ENCODE data around the gene DGKD. TPM values are rescaled to one million over a fixed set of nuclear protein-coding genes. Genes with fewer than 3 reads are reported as not detected.

Gene DGKD
- total and polyA plus RNA-seq, 11 donors: 15.5 to 88.6 (median 43.0) TPM

DNA sequence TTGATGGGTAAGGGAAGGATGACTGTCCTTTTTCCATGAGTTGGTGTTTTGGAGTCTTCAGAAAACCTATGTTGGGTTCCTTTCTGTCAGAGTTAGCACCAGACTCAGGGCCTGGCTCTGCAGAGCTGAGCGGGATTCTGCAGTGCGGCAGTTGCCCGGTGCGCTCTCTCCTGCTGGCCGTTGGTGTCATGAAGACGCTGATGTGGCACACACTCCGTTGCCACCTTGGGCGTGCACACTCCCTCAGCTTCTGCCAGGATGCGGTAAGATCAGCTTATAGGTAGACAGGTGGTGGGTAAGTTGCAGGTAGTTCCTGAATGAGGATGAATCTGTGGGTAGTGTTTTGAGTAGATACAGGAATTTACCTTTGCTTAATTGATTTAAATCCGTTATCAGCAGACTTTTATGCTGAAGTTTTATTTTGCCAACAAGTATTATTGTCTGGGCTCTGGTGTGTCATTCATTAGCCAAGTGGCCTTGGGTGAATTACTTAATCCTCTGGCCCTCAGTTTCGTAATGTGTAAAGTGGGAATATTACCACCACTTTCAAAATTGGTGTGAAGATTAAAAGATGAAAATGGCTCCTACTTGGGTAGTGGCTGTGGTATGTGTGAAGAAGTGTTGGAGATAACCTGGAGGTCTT lies 26.8 kb downstream of the DGKD start:
- H3K4me3 ChIP-seq: no peak overlapping the region
- intact Hi-C loops (cut with DNase I): no loop called here
- TF ChIP-seq, protein P1, sequence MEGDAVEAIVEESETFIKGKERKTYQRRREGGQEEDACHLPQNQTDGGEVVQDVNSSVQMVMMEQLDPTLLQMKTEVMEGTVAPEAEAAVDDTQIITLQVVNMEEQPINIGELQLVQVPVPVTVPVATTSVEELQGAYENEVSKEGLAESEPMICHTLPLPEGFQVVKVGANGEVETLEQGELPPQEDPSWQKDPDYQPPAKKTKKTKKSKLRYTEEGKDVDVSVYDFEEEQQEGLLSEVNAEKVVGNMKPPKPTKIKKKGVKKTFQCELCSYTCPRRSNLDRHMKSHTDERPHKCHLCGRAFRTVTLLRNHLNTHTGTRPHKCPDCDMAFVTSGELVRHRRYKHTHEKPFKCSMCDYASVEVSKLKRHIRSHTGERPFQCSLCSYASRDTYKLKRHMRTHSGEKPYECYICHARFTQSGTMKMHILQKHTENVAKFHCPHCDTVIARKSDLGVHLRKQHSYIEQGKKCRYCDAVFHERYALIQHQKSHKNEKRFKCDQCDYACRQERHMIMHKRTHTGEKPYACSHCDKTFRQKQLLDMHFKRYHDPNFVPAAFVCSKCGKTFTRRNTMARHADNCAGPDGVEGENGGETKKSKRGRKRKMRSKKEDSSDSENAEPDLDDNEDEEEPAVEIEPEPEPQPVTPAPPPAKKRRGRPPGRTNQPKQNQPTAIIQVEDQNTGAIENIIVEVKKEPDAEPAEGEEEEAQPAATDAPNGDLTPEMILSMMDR (IDR thresholded peaks at IDR 0.05): no peak
- TF ChIP-seq POLR2A (IDR thresholded peaks at IDR 0.05): no peak
- H3K9me3 ChIP-seq: no peaks in the 10 kb centered on the region
- DNase-seq (no peak), ATAC-seq (no peak)
- no peaks in the 10 kb centered on the region for H3K27me3 ChIP-seq
- peaks cover 0 to 35% (median 14%) of the 10 kb centered on the region in 12 donors for H3K4me1 ChIP-seq
- WGBS, 4 donors: 92 to 95% (median 94%) methylated on average over 11 of the region's 11 CpGs
- peaks cover 0 to 5% (median 0%) of the 10 kb centered on the region in 9 donors for H3K36me3 ChIP-seq
- no peak overlapping the region for H3K27ac ChIP-seq

DNA sequence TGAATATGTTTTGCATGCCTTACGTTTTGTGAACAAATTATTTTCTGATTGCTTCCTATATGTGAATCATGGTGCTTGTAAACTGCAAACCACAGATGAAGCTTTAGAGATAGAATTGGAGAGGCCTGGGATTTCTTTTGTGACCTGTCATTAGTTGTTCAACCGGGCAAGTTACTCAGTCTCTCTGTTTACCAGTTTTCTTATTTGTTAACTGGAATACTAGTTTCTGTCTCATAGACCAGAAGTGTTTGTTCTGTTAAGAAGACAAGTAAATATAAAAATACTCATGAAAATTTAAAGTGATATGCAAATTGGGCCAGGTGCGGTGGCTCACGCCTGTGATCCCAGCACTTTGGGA lies 27.3 kb downstream of the DGKD start:
- DNase-seq (no peak), ATAC-seq (no peak)
- Histone ChIP-seq H3K36me3 (peaks cover 0 to 4% (median 0%) of the 10 kb centered on the region in 9 donors), H3K27ac (no peak overlapping the region), H3K4me1 (peaks cover under 1 to 40% (median 19%) of the 10 kb centered on the region in 12 donors), H3K9me3 (no peaks in the 10 kb centered on the region), H3K27me3 (no peaks in the 10 kb centered on the region), H3K4me3 (no peak overlapping the region)
- intact Hi-C loops (cut with DNase I): no loop called here
- WGBS, 4 donors: 94 to 96% (median 95%) methylated on average over 4 of the region's 4 CpGs
- TF ChIP-seq, protein P1 (IDR thresholded peaks at IDR 0.05): no peak
- no peak for TF ChIP-seq POLR2A (IDR thresholded peaks at IDR 0.05)

DNA sequence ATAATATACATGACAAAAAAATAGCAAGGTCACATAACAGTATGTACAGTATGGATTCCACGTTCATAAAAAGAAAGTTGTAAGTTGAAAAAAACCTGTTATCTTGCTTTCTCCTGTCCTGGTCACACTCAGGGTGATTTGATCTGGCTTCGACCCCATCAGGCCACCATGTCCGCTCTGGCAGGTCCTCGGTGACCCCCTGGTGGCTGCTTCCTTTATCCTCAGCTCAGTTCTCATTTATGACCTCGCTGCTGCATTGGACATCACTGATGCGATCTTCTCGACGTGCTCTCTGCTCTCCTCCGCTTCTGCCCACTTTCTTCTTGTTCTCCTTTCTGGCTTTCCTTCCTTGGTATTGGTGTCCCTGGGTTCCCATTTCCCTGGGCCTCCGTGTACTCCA lies 29.7 kb downstream of the DGKD start:
- Histone ChIP-seq H3K9me3 (no peaks in the 10 kb centered on the region), H3K4me1 (peaks cover 11 to 57% (median 38%) of the 10 kb centered on the region in 12 donors), H3K36me3 (peaks cover 0 to 3% (median 0%) of the 10 kb centered on the region in 9 donors), H3K27me3 (no peaks in the 10 kb centered on the region), H3K27ac (peak overlapping the region in 1 of 12 donors; percentile 92), H3K4me3 (no peak overlapping the region)
- ATAC-seq (no peak), DNase-seq (no peak)
- TF ChIP-seq, protein P1 (IDR thresholded peaks at IDR 0.05): no peak
- TF ChIP-seq POLR2A (IDR thresholded peaks at IDR 0.05): no peak
- WGBS, 4 donors: 82 to 88% (median 87%) methylated on average over 10 of the region's 10 CpGs
- intact Hi-C loops (cut with DNase I): loop anchor here in 1 of 10 donors (2.0 kb wide), 1 partner anchor 29 kb away; the partner anchor contains the start of gene DGKD

DNA sequence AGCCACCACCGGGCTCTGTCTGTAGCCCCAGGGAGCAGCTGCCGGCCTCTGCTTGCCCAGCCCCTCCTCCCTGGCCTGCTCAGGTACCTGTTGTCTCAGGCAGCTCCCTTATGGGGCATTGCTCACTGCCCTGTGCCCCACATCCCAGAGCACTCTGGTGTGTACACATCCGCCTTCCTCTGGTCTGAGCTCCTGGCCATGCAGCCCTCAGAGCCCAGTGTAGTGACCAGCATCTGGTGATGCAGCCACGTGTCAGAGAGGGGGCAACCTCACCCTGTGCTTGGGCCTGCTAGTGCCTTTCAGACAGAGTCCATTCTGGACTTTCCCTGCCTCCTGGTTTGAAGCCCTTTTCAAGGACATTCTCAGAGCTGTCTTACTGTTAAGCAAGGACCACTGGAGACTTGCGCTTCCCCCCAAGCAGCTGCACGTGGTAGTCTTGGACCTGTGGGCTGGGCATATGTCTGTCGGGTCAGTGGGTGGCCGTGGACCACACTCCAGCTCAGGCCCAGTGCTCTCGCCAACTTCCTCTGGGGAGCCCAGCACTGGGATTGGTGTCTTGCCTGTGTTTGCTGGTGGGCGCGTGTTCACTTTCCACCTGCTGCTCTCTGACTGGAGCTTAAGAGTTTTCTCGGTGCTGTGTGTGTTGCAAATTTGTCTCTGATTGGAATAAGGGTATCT lies 30.7 kb downstream of the DGKD start:
- H3K4me1 ChIP-seq: peaks cover 11 to 57% (median 38%) of the 10 kb centered on the region in 12 donors
- no peak for ATAC-seq

More for the DNA sequence above, 30.7 kb downstream of the DGKD start:
- 82 to 86% (median 85%) methylated on average over 2 to 12 of the region's 12 CpGs for WGBS, 4 donors
- intact Hi-C loops (cut with DNase I): loop anchor here in 1 of 10 donors (2.0 kb wide), 1 partner anchor 30 kb away; the partner anchor contains the start of gene DGKD
- Histone ChIP-seq H3K27me3 (no peaks in the 10 kb centered on the region), H3K36me3 (peaks cover 0 to 5% (median 0%) of the 10 kb centered on the region in 9 donors), H3K27ac (peak overlapping the region in 8 of 12 donors; percentile 2 to 93 (median 84)), H3K4me3 (no peak overlapping the region), H3K9me3 (no peaks in the 10 kb centered on the region)
- no peak for DNase-seq
- TF ChIP-seq POLR2A (IDR thresholded peaks at IDR 0.05): no peak
- TF ChIP-seq, protein P1 (IDR thresholded peaks at IDR 0.05): no peak
